Body of pancreas (tissue), 4 donors: ENCODE measurements around the gene LRRC56.

Experiments used
- POLR2A ChIP-seq, 3 donors: fragments of 450-650 bp; IDR thresholded peaks; one replicate each; pipeline ENCODE4 v1.6.1; 2016; ENCODE audit warnings: antibody characterized with exemption in 3 of 3, mild to moderate bottlenecking in 2 of 3
- TF ChIP-seq, protein P1 (sequence below), 7 experiments: fragments of 450-650 bp in 4 of 7; fragments of 200-600 bp in 3 of 7; sonication (generic) in 3 of 7; IDR thresholded peaks; one replicate each; pipeline ENCODE4 v1.5.1; 2016 to 2019; ENCODE audit warnings: antibody characterized with exemption in 7 of 7

DNA sequence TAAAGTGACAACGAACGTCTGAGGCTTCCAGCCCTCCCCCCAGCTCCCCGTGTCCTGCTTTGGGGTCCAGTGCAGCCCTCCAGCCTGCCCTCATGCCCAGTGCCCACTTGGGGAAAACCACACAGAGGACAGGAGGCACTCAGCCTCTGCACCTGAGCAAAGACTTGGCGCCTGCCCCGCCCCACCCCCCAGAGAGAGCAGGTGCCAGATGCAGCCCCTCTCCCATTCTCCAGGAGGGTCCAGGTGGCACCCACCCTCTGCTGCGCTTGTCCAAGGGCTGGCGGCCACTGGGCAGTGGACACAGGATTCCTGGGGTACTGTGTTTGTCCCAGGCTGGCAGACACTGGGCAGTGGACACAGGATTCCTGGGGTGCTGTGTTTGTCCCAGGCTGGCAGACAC is 46.0 kb upstream of the LRRC56 start:
- TF ChIP-seq, protein P1, sequence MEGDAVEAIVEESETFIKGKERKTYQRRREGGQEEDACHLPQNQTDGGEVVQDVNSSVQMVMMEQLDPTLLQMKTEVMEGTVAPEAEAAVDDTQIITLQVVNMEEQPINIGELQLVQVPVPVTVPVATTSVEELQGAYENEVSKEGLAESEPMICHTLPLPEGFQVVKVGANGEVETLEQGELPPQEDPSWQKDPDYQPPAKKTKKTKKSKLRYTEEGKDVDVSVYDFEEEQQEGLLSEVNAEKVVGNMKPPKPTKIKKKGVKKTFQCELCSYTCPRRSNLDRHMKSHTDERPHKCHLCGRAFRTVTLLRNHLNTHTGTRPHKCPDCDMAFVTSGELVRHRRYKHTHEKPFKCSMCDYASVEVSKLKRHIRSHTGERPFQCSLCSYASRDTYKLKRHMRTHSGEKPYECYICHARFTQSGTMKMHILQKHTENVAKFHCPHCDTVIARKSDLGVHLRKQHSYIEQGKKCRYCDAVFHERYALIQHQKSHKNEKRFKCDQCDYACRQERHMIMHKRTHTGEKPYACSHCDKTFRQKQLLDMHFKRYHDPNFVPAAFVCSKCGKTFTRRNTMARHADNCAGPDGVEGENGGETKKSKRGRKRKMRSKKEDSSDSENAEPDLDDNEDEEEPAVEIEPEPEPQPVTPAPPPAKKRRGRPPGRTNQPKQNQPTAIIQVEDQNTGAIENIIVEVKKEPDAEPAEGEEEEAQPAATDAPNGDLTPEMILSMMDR (IDR thresholded peaks at IDR 0.05), result no peak
- TF ChIP-seq POLR2A (IDR thresholded peaks at IDR 0.05), result no peak
